DND-41 (cell line): ENCODE data around the gene PLAU.
"Not testable (repeated sequence)": the region's sequence is repeated elsewhere in the genome, so short reads cannot be mapped to it uniquely, and the experiment has no call there.

ENCODE experiments used
- ATAC-seq: fragments of 200-7000 bp; cut with Tn5 transposase; 3 replicates; pipeline ENCODE4 v1.9.1; 2021; ENCODE audit warnings: low read depth; ENCODE audit not compliant: insufficient read depth
- DNase-seq: peaks from one replicate; pipeline ENCODE4 v3.0.0-alpha.2; 2020
- H2AFZ ChIP-seq: 2 replicates; pipeline ENCODE4 v1.6.0; 2012; ENCODE audit warnings: low read depth, low read length
- H3K27ac ChIP-seq: 2 replicates; pipeline ENCODE4 v1.5.1; 2012; ENCODE audit warnings: low read length, inconsistent platforms
- H3K27me3 ChIP-seq: fragments of 200-600 bp; sonication (generic); 2 replicates; pipeline ENCODE4 v1.6.0; 2012; ENCODE audit warnings: low read length, mild to moderate bottlenecking, inconsistent platforms; ENCODE audit not compliant: insufficient read depth, poor library complexity
- H3K36me3 ChIP-seq: 2 replicates; pipeline ENCODE4 v1.5.1; 2012; ENCODE audit warnings: low read length, inconsistent platforms; ENCODE audit not compliant: insufficient read depth
- H3K4me1 ChIP-seq: 2 replicates; pipeline ENCODE4 v1.5.1; 2012; ENCODE audit warnings: mild to moderate bottlenecking, low read length; ENCODE audit not compliant: insufficient read depth
- H3K4me2 ChIP-seq: 2 replicates; pipeline ENCODE4 v1.6.0; 2012; ENCODE audit warnings: mild to moderate bottlenecking, moderate library complexity, low read length, inconsistent platforms; ENCODE audit not compliant: insufficient read depth
- H3K4me3 ChIP-seq, 2 experiments: fragments of 200-600 bp in 1 of 2; shearing (Covaris generic) in 1 of 2; 2 replicates each; pipeline ENCODE4 v1.5.1; 2012 to 2016; ENCODE audit warnings: inconsistent platforms in 2 of 2, low read length in 2 of 2, mild to moderate bottlenecking in 2 of 2, low read depth in 1 of 2, moderate library complexity in 1 of 2
- H3K79me2 ChIP-seq: 2 replicates; pipeline ENCODE4 v1.6.0; 2012; ENCODE audit warnings: low read length, inconsistent platforms; ENCODE audit not compliant: insufficient read depth
- H3K9ac ChIP-seq: 2 replicates; pipeline ENCODE4 v1.6.0; 2012; ENCODE audit warnings: low read depth, mild to moderate bottlenecking, inconsistent platforms, low read length, moderate library complexity
- H3K9me3 ChIP-seq: 2 replicates; pipeline ENCODE4 v1.5.1; 2012; ENCODE audit warnings: low read length, moderate library complexity, mild to moderate bottlenecking, inconsistent platforms; ENCODE audit not compliant: insufficient read depth, severe bottlenecking
- H4K20me1 ChIP-seq: 2 replicates; pipeline ENCODE4 v1.6.0; 2012; ENCODE audit warnings: low read length; ENCODE audit not compliant: insufficient read depth
- CTCF ChIP-seq: IDR thresholded peaks from 2 replicates; pipeline ENCODE4 v1.5.1; 2012; ENCODE audit warnings: borderline replicate concordance, low read length, moderate library complexity, mild to moderate bottlenecking; ENCODE audit not compliant: poor library complexity, severe bottlenecking; ENCODE audit errors: extremely low read depth
- EZH2 ChIP-seq: IDR thresholded peaks from 3 replicates; pipeline ENCODE4 v1.6.1; 2012; ENCODE audit warnings: borderline replicate concordance, low read depth, mild to moderate bottlenecking, moderate library complexity, low read length, inconsistent platforms; ENCODE audit not compliant: severe bottlenecking

The PLAU gene

DNA sequence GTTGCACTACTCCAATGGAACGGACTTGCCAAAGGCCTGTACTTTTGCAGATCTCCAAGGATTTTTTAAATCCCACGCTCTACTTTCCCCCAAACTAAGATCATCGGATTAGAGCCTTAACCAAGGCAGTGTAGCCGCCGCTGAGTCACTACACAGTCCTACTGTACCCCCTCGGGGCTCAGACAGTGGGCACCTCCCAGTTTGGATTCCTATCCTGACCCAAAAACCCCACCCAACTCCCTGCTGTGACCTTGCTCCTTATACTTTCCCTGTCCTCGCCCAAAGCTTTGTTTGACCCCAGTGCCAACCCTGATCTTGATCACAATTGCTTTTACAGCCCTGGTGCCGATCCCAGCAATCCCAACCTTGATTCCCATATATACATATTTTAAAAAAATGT is 17.5 kb upstream of the PLAU start:
- Histone ChIP-seq H3K4me3 (no peak overlapping the region), H4K20me1 (no peaks in the 10 kb centered on the region), H3K4me2 (no peak overlapping the region), H3K27me3 (peaks cover 3% of the 10 kb centered on the region), H3K9ac (no peak overlapping the region), H3K9me3 (no peaks in the 10 kb centered on the region), H3K4me1 (no peaks in the 10 kb centered on the region), H3K27ac (no peak overlapping the region), H2AFZ (no peak overlapping the region), H3K36me3 (no peaks in the 10 kb centered on the region), H3K79me2 (no peaks in the 10 kb centered on the region)
- TF ChIP-seq CTCF (no peak), EZH2 (no peak)
- DNase-seq, result no peak
- ATAC-seq, result no peak

DNA sequence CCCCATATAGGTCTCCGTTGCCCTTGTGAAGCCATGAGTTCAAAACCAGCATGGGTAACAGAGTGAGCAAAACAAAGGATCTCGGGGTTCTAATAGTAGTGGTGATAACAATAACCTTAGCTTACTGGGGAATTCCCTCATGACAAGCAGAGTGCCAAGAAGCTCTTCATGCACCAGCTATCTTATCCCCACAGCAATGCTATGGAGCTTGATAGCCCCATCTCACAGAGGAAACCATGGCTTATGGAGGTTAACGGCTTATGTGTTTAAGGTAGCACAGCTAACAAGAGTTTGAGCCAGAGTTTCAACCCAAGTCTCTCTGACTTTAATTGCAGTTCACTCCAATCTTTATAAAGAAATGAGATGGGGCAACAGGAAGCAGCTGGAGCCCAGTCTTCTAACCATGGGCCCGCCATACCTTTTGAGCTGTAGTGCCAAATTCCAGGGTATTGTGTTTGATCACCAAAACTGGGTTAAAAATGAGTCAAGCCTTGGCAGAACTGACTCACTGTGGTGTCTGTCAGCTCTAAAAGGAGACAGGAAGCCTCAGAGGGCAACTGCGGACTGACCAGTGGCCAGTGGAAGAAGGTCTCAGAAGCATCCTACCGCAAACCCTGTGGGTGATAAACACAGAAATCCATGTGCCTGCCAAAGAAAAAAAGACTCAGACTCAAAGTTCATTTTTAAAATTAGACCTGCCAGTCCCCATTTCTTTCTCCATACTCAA is 16.5 kb upstream of the PLAU start:
- Histone ChIP-seq H3K27ac (no peak overlapping the region), H3K9ac (no peak overlapping the region), H4K20me1 (no peaks in the 10 kb centered on the region), H3K36me3 (no peaks in the 10 kb centered on the region), H3K79me2 (no peaks in the 10 kb centered on the region), H2AFZ (no peak overlapping the region), H3K9me3 (no peaks in the 10 kb centered on the region), H3K4me3 (no peak overlapping the region), H3K4me1 (no peaks in the 10 kb centered on the region), H3K27me3 (peaks cover 3% of the 10 kb centered on the region), H3K4me2 (no peak overlapping the region)
- DNase-seq (no peak), ATAC-seq (no peak)
- TF ChIP-seq EZH2 (no peak), CTCF (no peak)

DNA sequence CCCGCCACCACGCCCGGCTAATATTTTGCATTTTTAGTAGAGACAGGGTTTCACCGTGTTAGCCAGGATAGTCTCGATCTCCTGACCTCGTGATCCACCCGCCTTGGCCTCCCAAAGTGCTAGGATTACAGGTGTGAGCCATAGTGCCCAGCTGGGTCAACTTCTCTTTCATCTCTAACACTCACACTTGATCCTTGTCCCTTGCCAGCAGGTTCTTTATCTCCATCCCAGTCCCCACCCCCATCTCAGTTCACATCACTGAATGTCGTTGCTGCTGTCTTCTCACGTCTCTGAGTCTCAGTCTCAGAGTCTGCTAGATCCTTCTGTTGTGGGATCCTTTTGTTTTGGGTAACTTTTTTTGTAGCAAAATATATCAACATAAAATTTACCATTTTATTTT is 15.6 kb upstream of the PLAU start:
- not testable (repeated sequence) for H3K36me3 ChIP-seq, H3K9me3 ChIP-seq, H3K27me3 ChIP-seq, DNase-seq, H3K4me1 ChIP-seq, H2AFZ ChIP-seq, H3K79me2 ChIP-seq, H3K27ac ChIP-seq, H3K9ac ChIP-seq, H3K4me2 ChIP-seq, H4K20me1 ChIP-seq, H3K4me3 ChIP-seq, ATAC-seq

- no peaks in the 10 kb centered on the region for H3K79me2 ChIP-seq
- no peaks in the 10 kb centered on the region for H3K4me1 ChIP-seq
- no peak for DNase-seq
- H2AFZ ChIP-seq, result no peak overlapping the region
- H3K9ac ChIP-seq, result no peak overlapping the region
- no peaks in the 10 kb centered on the region for H3K36me3 ChIP-seq
- no peak for ATAC-seq
- H4K20me1 ChIP-seq, result no peaks in the 10 kb centered on the region
- no peak overlapping the region for H3K27ac ChIP-seq
- H3K9me3 ChIP-seq, result no peaks in the 10 kb centered on the region
- H3K4me3 ChIP-seq, result no peak overlapping the region
- H3K4me2 ChIP-seq, result no peak overlapping the region
- TF ChIP-seq CTCF (no peak), EZH2 (no peak)
- peaks cover 18% of the 10 kb centered on the region for H3K27me3 ChIP-seq
Observed at GRCh38 chr10:73897693-73898092, 13.2 kb upstream of the PLAU start.
